Posterior cingulate gyrus (tissue), 11 donors: ENCODE measurements around the gene METTL1.

Experiments used
- DNase-seq, 10 donors: peaks; one replicate each; pipeline versions ENCODE4 v3.0.0 to v3.0.0-alpha.2; 2020 to 2021; ENCODE audit warnings: mixed read lengths in 3 of 10
- intact Hi-C: fragments of 100-400 bp; cut with DNase I; formaldehyde crosslinking; loops from one replicate; pipeline ENCODE4 v1.15.1; 2023

The METTL1 gene

GRCh38 chr12:57718641-57719528 lies 53.0 kb downstream of the METTL1 start:
- no peak for DNase-seq
- intact Hi-C loops, result no loop called here
